Neural crest cell (in vitro differentiated cells): Measurements from ENCODE around the gene AKR1A1. TPM values are rescaled to one million over a fixed set of nuclear protein-coding genes. Genes with fewer than 3 reads are reported as not detected.

Experiments
- DNase-seq: peaks from one replicate; pipeline ENCODE4 v3.0.0; 2021; ENCODE audit warnings: low read depth, mixed read lengths, low spot score
- H3K27ac Mint-ChIP-seq: one replicate; pipeline ENCODE4 v1.8.0; 2021; ENCODE audit warnings: mild to moderate bottlenecking, mixed read lengths; ENCODE audit not compliant: unreplicated experiment
- H3K27me3 Mint-ChIP-seq: 2 replicates; pipeline ENCODE4 v1.8.0; 2021; ENCODE audit warnings: low read depth, mild to moderate bottlenecking, mixed read lengths
- H3K36me3 Mint-ChIP-seq: 2 replicates; pipeline ENCODE4 v1.8.0; 2021; ENCODE audit warnings: low read depth, mild to moderate bottlenecking, mixed read lengths
- H3K4me1 Mint-ChIP-seq: 2 replicates; pipeline ENCODE4 v1.8.0; 2021; ENCODE audit warnings: mixed read lengths
- H3K4me3 Mint-ChIP-seq: one replicate; pipeline ENCODE4 v1.8.0; 2021; ENCODE audit warnings: mild to moderate bottlenecking, mixed read lengths
- H3K9me3 Mint-ChIP-seq: 2 replicates; pipeline ENCODE4 v1.8.0; 2021; ENCODE audit warnings: mixed read lengths
- CTCF ChIP-seq: fragments of 200-600 bp; sonication (generic); conservative IDR thresholded peaks from 2 replicates; pipeline ENCODE4 v1.5.0; 2021; ENCODE audit warnings: antibody characterized with exemption, mild to moderate bottlenecking
- total RNA-seq: library from RNA; stranded (reverse); gene quantifications from 2 replicates; pipeline ENCODE4 v1.2.1, GENCODE V29; 2021

AKR1A1 gene
- total RNA-seq, 1 donor from 2014 or later = 192 TPM

GRCh38 chr1:45607404-45608074 is 56.9 kb downstream of the AKR1A1 start:
- H3K27me3 Mint-ChIP-seq = no peaks in the 10 kb centered on the region
- no peak for DNase-seq
- peaks cover 4% of the 10 kb centered on the region for H3K4me1 Mint-ChIP-seq
- TF ChIP-seq CTCF = no peak
- no peak overlapping the region for H3K27ac Mint-ChIP-seq
- peaks cover 38% of the 10 kb centered on the region for H3K36me3 Mint-ChIP-seq
- no peaks in the 10 kb centered on the region for H3K9me3 Mint-ChIP-seq
- no peak overlapping the region for H3K4me3 Mint-ChIP-seq

GRCh38 chr1:45608175-45609156 is 57.8 kb downstream of the AKR1A1 start:
- Mint-ChIP-seq H3K36me3 (peaks cover 38% of the 10 kb centered on the region), H3K4me3 (no peak overlapping the region), H3K9me3 (no peaks in the 10 kb centered on the region), H3K4me1 (peaks cover 4% of the 10 kb centered on the region), H3K27me3 (no peaks in the 10 kb centered on the region), H3K27ac (no peak overlapping the region)
- no peak for TF ChIP-seq CTCF
- DNase-seq = no peak

- H3K36me3 Mint-ChIP-seq = peaks cover 43% of the 10 kb centered on the region
- TF ChIP-seq CTCF = no peak
- H3K9me3 Mint-ChIP-seq = no peaks in the 10 kb centered on the region
- no peak for DNase-seq
- peak overlapping the region; percentile 84 for H3K27ac Mint-ChIP-seq
- peaks cover 4% of the 10 kb centered on the region for H3K4me1 Mint-ChIP-seq
- H3K4me3 Mint-ChIP-seq = no peak overlapping the region
- no peaks in the 10 kb centered on the region for H3K27me3 Mint-ChIP-seq
Measured at GRCh38 chr1:45610589-45611226, 60.1 kb downstream of the AKR1A1 start.

GRCh38 chr1:45612941-45613579 is 62.4 kb downstream of the AKR1A1 start:
- H3K27me3 Mint-ChIP-seq = no peaks in the 10 kb centered on the region
- H3K9me3 Mint-ChIP-seq = no peaks in the 10 kb centered on the region
- TF ChIP-seq CTCF = no peak
- H3K27ac Mint-ChIP-seq = no peak overlapping the region
- H3K4me1 Mint-ChIP-seq = no peaks in the 10 kb centered on the region
- H3K36me3 Mint-ChIP-seq = peaks cover 43% of the 10 kb centered on the region
- DNase-seq = no peak
- H3K4me3 Mint-ChIP-seq = no peak overlapping the region

GRCh38 chr1:45615885-45616284 is 65.3 kb downstream of the AKR1A1 start:
- Mint-ChIP-seq H3K4me3 (no peak overlapping the region), H3K9me3 (no peaks in the 10 kb centered on the region), H3K36me3 (peaks cover 31% of the 10 kb centered on the region), H3K27me3 (peaks cover 4% of the 10 kb centered on the region), H3K27ac (no peak overlapping the region), H3K4me1 (no peaks in the 10 kb centered on the region)
- no peak for DNase-seq
- TF ChIP-seq CTCF = no peak
